A549 (cell line): ENCODE data around the gene WWC1. TPM values are rescaled to one million over a fixed set of nuclear protein-coding genes. Genes with fewer than 3 reads are reported as not detected.

Source experiments
- ATAC-seq, 2 experiments: fragments of 200-7000 bp in 1 of 2; fragments of >200 bp in 1 of 2; cut with Nextera tagmentation in 1 of 2; cut with Tn5 transposase in 1 of 2; 3 replicates each; pipeline versions ENCODE4 v1.8.0 to v1.9.1; 2018 to 2020; ENCODE audit warnings: mild to moderate bottlenecking in 1 of 2, moderate library complexity in 1 of 2
- CTCF ChIA-PET: fragments of 300-600 bp; sonication (Branson Sonifier 250); formaldehyde crosslinking; extraction: SDS; loops from one replicate; lab custom pipeline; 2021; ENCODE audit warnings: antibody characterized with exemption, inconsistent platforms; lab: Yijun Ruan, JAX
- POLR2A ChIA-PET: fragments of 350-600 bp; formaldehyde crosslinking; extraction: SDS; loops from one replicate; lab custom pipeline; 2021; ENCODE audit warnings: antibody characterized with exemption, inconsistent platforms; lab: Yijun Ruan, JAX
- DNase-seq, 2 experiments: peaks; one replicate each; pipeline versions ENCODE4 v3.0.0 to v3.0.0-alpha.2; 2011 to 2016; ENCODE audit warnings: low read depth in 1 of 2, low spot score in 1 of 2
- FAIRE-seq: peaks from 2 replicates; lab custom pipeline; 2011; peaks lifted over from hg19 to GRCh38; lab: Jason Lieb, UNC
- H3K27ac ChIP-seq, 2 experiments: fragments of >200 bp; sonication (Bioruptor Twin); formaldehyde crosslinking; 3 replicates each; pipeline ENCODE4 v1.5.1; 2016 to 2017
- H3K4me1 ChIP-seq: fragments of >200 bp; sonication (Bioruptor Twin); formaldehyde crosslinking; 3 replicates; pipeline ENCODE4 v1.6.1; 2016
- H3K4me2 ChIP-seq: fragments of >200 bp; sonication (Bioruptor Twin); formaldehyde crosslinking; 3 replicates; pipeline ENCODE4 v1.6.1; 2016
- H3K4me3 ChIP-seq: fragments of >200 bp; sonication (Bioruptor Twin); formaldehyde crosslinking; 3 replicates; pipeline ENCODE4 v1.5.1; 2016
- H3K9me3 ChIP-seq: fragments of >200 bp; sonication (Bioruptor Twin); formaldehyde crosslinking; 3 replicates; pipeline ENCODE4 v1.6.1; 2016
- CBX2 ChIP-seq: fragments of 200-600 bp; sonication (generic); IDR thresholded peaks from 2 replicates; pipeline ENCODE4 v1.6.1; 2016; ENCODE audit warnings: low read depth, mild to moderate bottlenecking, borderline replicate concordance
- CHD2 ChIP-seq: fragments of 150-350 bp; IDR thresholded peaks from 2 replicates; pipeline ENCODE4 v1.6.1; 2014; ENCODE audit warnings: low read length; ENCODE audit not compliant: partially characterized antibody
- ELK1 ChIP-seq: fragments of 150-350 bp; IDR thresholded peaks from 2 replicates; pipeline ENCODE4 v1.6.1; 2014; ENCODE audit warnings: low read depth, mild to moderate bottlenecking, low read length
- ESRRA ChIP-seq: fragments of 150-350 bp; IDR thresholded peaks from 2 replicates; pipeline ENCODE4 v1.6.1; 2014; ENCODE audit warnings: mild to moderate bottlenecking, low read length, borderline replicate concordance
- FOXS1 ChIP-seq: fragments of 250-450 bp; sonication (Bioruptor Pico); IDR thresholded peaks from 2 replicates; pipeline ENCODE4 v1.5.0; 2020; ENCODE audit warnings: mild to moderate bottlenecking, moderate library complexity
- GATA3 ChIP-seq: IDR thresholded peaks from 2 replicates; pipeline ENCODE4 v1.6.1; 2012; ENCODE audit warnings: borderline replicate concordance
- JUN ChIP-seq, 2 experiments: fragments of >200 bp; sonication (Bioruptor Twin); formaldehyde crosslinking; IDR thresholded peaks; 2 replicates in 1 of 2; 3 replicates in 1 of 2; pipeline ENCODE4 v1.6.1; 2016 to 2017
- KDM1A ChIP-seq: fragments of 200-600 bp; sonication (generic); IDR thresholded peaks from 2 replicates; pipeline ENCODE4 v1.6.1; 2016; ENCODE audit warnings: low read depth, mild to moderate bottlenecking
- KDM5A ChIP-seq: fragments of 200-600 bp; sonication (generic); IDR thresholded peaks from 2 replicates; pipeline ENCODE4 v1.6.1; 2016; ENCODE audit warnings: antibody characterized with exemption, mild to moderate bottlenecking
- MAX ChIP-seq: IDR thresholded peaks from 2 replicates; pipeline ENCODE4 v1.6.1; 2012
- MAZ ChIP-seq: fragments of 150-350 bp; IDR thresholded peaks from 2 replicates; pipeline ENCODE4 v1.6.1; 2014; ENCODE audit warnings: antibody characterized with exemption, low read depth, low read length, borderline replicate concordance
- MYC ChIP-seq: IDR thresholded peaks from 2 replicates; pipeline ENCODE4 v1.6.1; 2012; ENCODE audit warnings: mild to moderate bottlenecking, inconsistent platforms, low read length, improper control_type of control experiment, borderline replicate concordance
- NFE2L2 ChIP-seq: fragments of 150-350 bp; conservative IDR thresholded peaks from 2 replicates; pipeline ENCODE4 v1.6.1; 2014; ENCODE audit warnings: low read length
- POLR2AphosphoS2 ChIP-seq: conservative IDR thresholded peaks from 2 replicates; pipeline ENCODE4 v1.6.1; 2012; ENCODE audit warnings: low read length, improper control_type of control experiment, inconsistent platforms
- RCOR1 ChIP-seq: fragments of 150-350 bp; IDR thresholded peaks from 2 replicates; pipeline ENCODE4 v1.6.1; 2014; ENCODE audit warnings: antibody characterized with exemption, low read length, low read depth
- SMC3 ChIP-seq: fragments of >200 bp; sonication (Bioruptor Twin); formaldehyde crosslinking; IDR thresholded peaks from 3 replicates; pipeline ENCODE4 v1.6.1; 2018; ENCODE audit warnings: inconsistent platforms
- SREBF2 ChIP-seq: fragments of 450-650 bp; IDR thresholded peaks from 2 replicates; pipeline ENCODE4 v1.6.1; 2014; ENCODE audit warnings: mild to moderate bottlenecking, moderate library complexity
- WGBS: methylation state at CpG from one replicate; pipeline ENCODE4 v1.1.6; 2017; ENCODE audit errors: missing lambda C conversion rate; 5-methylcytosine and 5-hydroxymethylcytosine counted together
- polyA plus RNA-seq, 4 experiments: library from polyadenylated mRNA; depleted of rRNA in 3 of 4; stranded (reverse); fragments of >200 nt; fragmentation: RNase III in 1 of 4; extraction: RNeasy Plus Mini Kit Qiagen cat#74134 plus additional on column Dnase treatment in 1 of 4; gene quantifications; 2 replicates in 3 of 4; 3 replicates in 1 of 4; pipeline ENCODE4 v1.2.3, GENCODE V29; 2011 to 2017
- TF ChIP-seq, protein P1 (sequence below): fragments of >200 bp; sonication (Bioruptor Twin); formaldehyde crosslinking; IDR thresholded peaks from 3 replicates; pipeline ENCODE4 v1.5.1; 2016

The WWC1 gene
- polyA plus RNA-seq, 2 of the 4 experiments (the other 2 are of a cell fraction), result 88.5 to 98.1 TPM

DNA sequence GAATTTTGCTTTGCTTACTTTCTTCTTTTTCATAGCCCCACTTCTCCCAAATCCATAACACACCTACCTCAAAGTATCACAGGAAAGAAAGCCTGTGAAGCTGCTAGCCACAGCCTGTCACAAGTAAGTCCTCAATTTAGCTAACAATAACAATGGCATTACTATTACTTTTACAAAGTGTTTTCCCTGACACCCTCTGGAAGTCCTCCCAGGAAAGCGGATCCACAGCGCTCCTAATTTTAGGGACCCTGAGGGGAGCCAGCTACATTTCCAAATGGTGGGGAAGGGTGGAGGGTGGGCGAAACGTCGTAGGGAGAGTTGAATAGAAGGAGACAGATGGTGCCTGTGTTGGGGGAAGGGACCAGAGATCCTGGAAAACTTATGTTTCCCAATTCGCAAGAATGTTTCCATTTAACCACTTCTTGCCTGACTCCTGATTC lies 523 bp upstream of the WWC1 start (continued):
- no peak for TF ChIP-seq ELK1
- no peak for TF ChIP-seq FOXS1 (CRISPR knock-in tag)
- TF ChIP-seq NFE2L2, result no peak

DNA sequence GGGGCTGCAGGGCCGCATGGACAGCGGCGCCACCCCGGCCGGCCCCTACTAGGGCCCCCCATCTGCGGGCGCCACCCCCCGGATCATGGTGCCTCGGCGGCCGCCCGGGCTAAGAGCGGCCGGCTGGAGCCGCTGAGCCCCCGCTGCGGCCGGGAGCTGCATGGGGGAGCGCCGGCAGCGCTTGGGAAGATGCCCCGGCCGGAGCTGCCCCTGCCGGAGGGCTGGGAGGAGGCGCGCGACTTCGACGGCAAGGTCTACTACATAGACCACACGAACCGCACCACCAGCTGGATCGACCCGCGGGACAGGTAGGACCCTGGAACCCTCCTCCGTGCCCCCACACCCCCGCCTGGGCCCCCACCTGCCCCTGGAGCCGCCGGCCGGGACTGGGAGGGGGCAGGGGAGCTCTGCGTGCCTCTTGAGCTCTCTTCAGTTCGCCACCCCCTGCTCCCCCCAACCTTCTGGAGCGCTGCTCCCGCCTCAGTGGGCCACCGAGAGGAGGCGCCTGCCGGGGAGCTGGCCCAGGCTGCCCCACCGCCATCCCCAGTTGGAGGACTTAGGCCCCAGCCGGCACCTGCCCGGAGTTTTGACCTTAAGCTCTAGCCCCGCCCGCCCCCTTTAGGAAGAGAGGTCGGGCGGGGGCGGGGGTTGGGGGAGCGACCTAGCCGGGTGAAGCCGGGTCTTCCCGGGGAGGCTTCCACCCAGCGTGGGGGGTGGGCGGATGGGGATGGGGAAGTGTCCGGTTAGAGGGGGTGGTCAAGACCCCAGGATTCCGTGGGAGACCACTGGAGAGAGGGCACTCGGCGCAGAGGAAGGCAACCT lies 730 bp downstream of the WWC1 start:
- peaks cover 74% of the 10 kb centered on the region for H3K4me1 ChIP-seq
- H3K4me3 ChIP-seq, result peak overlapping the region; percentile 94
- H3K9me3 ChIP-seq, result no peaks in the 10 kb centered on the region
- DNase-seq, result no peak
- TF ChIP-seq JUN (IDR thresholded peaks at IDR 0.05) (peak in 1 of 2 experiments; percentile 11; a peak in 1 of 5 replicates), MYC (no peak)
- H3K27ac ChIP-seq, result peak overlapping the region; percentile 97
- WGBS, result 0% methylated on average over 10 of the region's 64 CpGs
- ChIA-PET POLR2A (interaction anchor here (0.7 to 1.7 kb wide), 4 partner anchors 9 to 38 kb away, joined by 3 to 10 read pairs (median 3); no protein-coding TSS in a partner anchor), CTCF (interaction anchor here (0.7 to 8.6 kb wide), 14 partner anchors 13 to 105 kb away, joined by 3 to 256 read pairs (median 5); no protein-coding TSS in a partner anchor)
- no peak for FAIRE-seq
- peak overlapping the region; percentile 96 for H3K4me2 ChIP-seq
- ATAC-seq, result peak; percentile 35 to 51

DNA sequence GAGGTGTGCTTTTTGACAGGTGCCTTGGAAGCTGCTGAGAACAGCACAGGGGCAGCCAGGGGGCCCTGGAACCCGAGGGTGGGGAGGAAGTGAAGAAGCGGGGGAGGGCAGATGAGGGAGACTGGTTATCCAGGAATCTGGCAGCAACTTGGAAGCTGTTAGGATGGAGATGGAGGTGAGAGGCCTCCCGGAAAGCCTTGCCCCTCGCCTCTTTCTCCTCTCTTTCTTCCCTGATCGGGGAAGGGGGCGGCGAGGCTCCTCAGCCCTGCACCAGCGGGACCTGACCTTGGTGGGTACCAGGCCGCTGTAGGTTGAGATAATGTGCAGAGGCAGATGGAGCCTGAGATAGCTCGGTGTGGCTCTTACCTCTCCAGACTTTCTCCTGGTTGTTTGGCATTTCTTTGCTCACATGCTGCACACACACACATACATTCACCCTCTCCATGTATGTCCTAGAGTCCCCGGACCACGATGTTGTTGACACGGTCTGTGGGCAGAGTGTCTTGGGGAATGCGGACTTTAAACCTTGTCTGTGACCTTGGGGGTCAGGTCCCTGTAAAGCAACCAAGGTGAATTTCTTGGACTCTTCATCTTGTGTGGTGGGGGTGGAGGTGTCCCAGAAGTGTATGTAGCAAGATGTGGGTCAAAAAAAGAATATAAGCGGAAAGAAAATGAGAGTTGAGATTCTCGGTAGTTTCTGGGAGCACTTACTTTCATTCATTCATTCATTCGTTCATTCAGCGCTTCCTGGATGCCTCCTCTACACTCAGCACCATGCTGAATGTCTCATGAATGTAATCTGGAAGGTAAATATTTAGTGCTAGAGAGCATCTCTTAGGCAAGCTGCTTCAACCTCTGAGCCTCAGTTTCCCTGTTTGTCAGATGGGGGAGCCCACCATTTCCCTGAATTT lies 1.6 kb downstream of the WWC1 start:
- POLR2A ChIA-PET, result interaction anchor here (1.3 to 1.7 kb wide), 3 partner anchors 8 to 37 kb away, joined by 3 to 10 read pairs (median 3); no protein-coding TSS in a partner anchor
- ATAC-seq, result peak in 1 of 2 experiments; percentile 8; a peak in 3 of 6 replicates

More for the DNA sequence above, 1.6 kb downstream of the WWC1 start:
- TF ChIP-seq POLR2AphosphoS2 (no peak), ELK1 (no peak), CBX2 (no peak), MAX (no peak), MAZ (no peak), CHD2 (no peak), GATA3 (no peak), SMC3 (no peak), ESRRA (no peak), KDM5A (no peak), RCOR1 (no peak), SREBF2 (no peak), KDM1A (no peak)
- TF ChIP-seq, protein P1, sequence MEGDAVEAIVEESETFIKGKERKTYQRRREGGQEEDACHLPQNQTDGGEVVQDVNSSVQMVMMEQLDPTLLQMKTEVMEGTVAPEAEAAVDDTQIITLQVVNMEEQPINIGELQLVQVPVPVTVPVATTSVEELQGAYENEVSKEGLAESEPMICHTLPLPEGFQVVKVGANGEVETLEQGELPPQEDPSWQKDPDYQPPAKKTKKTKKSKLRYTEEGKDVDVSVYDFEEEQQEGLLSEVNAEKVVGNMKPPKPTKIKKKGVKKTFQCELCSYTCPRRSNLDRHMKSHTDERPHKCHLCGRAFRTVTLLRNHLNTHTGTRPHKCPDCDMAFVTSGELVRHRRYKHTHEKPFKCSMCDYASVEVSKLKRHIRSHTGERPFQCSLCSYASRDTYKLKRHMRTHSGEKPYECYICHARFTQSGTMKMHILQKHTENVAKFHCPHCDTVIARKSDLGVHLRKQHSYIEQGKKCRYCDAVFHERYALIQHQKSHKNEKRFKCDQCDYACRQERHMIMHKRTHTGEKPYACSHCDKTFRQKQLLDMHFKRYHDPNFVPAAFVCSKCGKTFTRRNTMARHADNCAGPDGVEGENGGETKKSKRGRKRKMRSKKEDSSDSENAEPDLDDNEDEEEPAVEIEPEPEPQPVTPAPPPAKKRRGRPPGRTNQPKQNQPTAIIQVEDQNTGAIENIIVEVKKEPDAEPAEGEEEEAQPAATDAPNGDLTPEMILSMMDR, result no peak
- peak overlapping the region; percentile 94 for H3K4me3 ChIP-seq
- DNase-seq (no peak), FAIRE-seq (no peak)
- 12% methylated on average over 17 of the region's 18 CpGs for WGBS
- peaks cover 76% of the 10 kb centered on the region for H3K4me1 ChIP-seq
- H3K9me3 ChIP-seq, result no peaks in the 10 kb centered on the region
- H3K27ac ChIP-seq, result peak overlapping the region; percentile 97
- CTCF ChIA-PET, result interaction anchor here (0.5 to 8.6 kb wide), 14 partner anchors 8 to 607 kb away, joined by 3 to 256 read pairs (median 4); no protein-coding TSS in a partner anchor
- peak overlapping the region; percentile 96 for H3K4me2 ChIP-seq
